ENCODE results near the gene ADAMTS16.

Gene ADAMTS16

GRCh38 chr5:5340206-5340729 lies 200.1 kb downstream of the ADAMTS16 start:
- DNase-seq (ENCODE audit: low read depth in 1 of 2, low spot score in 1 of 2) = no peak

DNA sequence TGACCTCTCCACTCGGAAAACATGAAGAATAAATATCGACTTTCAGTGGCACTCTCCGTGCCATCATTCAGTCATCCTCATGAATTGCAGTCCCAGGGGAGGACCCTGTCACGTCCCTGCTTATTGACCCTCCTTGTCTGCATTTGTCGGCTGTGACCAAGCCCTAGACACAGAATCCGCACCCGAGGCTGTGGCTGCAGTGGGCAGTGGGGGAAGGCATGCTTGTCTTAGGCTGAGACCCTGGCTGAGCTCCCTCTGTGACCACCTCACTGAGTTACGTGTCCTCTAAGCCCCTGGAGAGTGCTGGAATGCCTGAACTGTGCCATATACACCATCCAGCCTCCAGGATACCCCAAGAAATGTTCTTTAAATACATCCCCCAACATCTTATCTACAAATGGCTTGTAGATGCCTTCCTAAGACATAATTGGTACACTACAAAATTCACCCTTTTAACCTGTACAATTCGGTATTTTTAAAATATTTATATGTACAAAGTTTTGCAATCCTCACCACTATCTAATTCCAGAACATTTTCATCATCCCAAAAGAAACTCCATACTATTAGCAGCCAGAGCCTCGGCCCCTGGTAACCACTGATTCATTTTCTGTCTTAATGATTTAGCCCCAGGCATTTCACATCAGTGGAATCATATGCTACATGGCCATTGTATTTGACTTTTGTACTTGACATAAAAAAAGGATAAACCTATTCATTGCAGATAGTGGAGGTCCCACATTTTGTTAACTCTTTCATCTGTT lies 201.6 kb downstream of the ADAMTS16 start:
- DNase-seq (ENCODE audit: low read depth in 1 of 2, low spot score in 1 of 2) = no peak

GRCh38 chr5:5342784-5343183 lies 202.7 kb downstream of the ADAMTS16 start:
- DNase-seq (ENCODE audit: low read depth in 1 of 2, low spot score in 1 of 2) = no peak

- DNase-seq (ENCODE audit: low read depth in 1 of 2, low spot score in 1 of 2) = no peak
Measured at GRCh38 chr5:5343568-5343967, 203.4 kb downstream of the ADAMTS16 start.

GRCh38 chr5:5344051-5344571 lies 204.0 kb downstream of the ADAMTS16 start:
- no peak for DNase-seq (ENCODE audit: low read depth in 1 of 2, low spot score in 1 of 2)

GRCh38 chr5:5344606-5345005 lies 204.5 kb downstream of the ADAMTS16 start:
- no peak for DNase-seq (ENCODE audit: low read depth in 1 of 2, low spot score in 1 of 2)

GRCh38 chr5:5347442-5347841 lies 207.3 kb downstream of the ADAMTS16 start:
- no peak for DNase-seq (ENCODE audit: low read depth in 1 of 2, low spot score in 1 of 2)

DNA sequence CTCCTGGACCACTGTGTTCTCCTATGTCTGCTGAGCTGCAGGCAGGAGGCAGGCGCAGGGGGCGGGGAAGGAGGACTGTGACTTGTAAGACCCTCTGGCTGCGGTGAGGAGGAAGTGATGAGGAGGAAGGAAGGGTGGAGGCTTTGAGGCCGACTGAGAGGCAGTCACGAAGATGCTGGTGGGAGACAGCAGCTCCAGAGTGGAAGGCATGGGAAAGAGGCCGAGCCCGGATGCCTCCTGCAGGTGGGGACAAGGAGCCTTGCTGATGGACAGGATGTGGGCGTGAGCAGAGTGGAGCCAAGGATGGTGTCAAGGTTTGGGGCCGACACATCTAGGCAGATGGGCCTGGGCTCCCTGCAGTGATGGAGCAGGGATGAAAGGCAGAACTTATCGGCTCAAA lies 208.0 kb downstream of the ADAMTS16 start:
- no peak for DNase-seq (ENCODE audit: low read depth in 1 of 2, low spot score in 1 of 2)

- no peak for DNase-seq (ENCODE audit: low read depth in 1 of 2, low spot score in 1 of 2)
Measured at GRCh38 chr5:5348576-5348975, 208.4 kb downstream of the ADAMTS16 start.

- DNase-seq (ENCODE audit: low read depth in 1 of 2, low spot score in 1 of 2) = no peak
Measured at GRCh38 chr5:5350101-5350500, 210.0 kb downstream of the ADAMTS16 start.

DNA sequence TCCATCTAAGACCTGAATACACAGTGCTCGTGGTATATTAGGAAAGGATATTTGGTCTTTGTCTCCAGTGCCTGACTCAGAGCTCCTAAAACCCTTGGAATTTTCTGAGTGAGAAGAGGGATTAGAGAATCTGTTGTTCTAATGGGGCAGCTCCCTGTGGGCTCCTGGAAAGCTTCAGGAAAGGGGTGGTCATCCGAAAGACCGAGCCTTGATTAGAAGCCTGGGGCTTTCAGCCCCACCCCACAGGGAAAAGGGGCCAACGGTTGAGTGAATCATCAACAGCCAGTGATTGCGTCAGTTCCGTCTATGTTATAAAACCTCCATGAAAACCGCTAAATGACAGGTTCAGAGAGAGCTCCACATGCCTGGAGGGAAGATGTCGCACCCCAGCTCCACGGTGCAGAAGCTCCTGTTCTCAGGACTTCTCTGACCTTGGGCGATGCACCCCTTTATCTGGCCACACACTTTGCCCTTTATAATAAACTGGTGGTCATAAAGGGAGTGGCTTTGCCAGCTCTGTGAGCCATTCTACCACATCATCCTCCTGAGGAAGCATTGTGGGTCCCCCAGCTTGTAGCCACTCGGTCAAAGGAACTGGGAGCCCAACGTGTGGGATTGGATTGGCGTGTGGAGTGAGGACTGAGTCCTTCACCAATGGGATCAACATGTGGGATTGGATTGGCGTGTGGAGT lies 211.3 kb downstream of the ADAMTS16 start:
- DNase-seq (ENCODE audit: low read depth in 1 of 2, low spot score in 1 of 2) = no peak

- no peak for DNase-seq (ENCODE audit: low read depth in 1 of 2, low spot score in 1 of 2)
Measured at GRCh38 chr5:5352675-5353074, 212.5 kb downstream of the ADAMTS16 start.

DNA sequence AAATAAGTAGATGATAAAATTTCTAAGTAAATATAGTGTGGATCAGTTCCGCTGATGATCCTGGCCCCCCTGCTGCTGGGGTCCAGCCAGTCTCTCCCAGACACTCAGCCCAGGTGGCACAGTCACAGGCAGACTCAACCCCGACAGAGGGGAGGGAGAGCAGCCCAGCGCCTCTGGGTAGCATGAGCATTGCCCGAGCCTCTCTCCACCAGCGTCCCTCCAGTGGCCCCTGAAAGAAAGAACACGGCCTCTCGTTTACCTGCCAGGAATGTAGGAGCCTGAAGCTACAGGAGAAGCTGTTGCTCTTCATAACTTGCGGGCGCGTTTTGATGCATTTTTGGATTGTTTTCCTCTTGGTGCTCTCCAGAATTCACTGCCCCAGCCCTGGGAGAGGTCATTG lies 213.6 kb downstream of the ADAMTS16 start:
- DNase-seq (ENCODE audit: low read depth in 1 of 2, low spot score in 1 of 2) = no peak

DNA sequence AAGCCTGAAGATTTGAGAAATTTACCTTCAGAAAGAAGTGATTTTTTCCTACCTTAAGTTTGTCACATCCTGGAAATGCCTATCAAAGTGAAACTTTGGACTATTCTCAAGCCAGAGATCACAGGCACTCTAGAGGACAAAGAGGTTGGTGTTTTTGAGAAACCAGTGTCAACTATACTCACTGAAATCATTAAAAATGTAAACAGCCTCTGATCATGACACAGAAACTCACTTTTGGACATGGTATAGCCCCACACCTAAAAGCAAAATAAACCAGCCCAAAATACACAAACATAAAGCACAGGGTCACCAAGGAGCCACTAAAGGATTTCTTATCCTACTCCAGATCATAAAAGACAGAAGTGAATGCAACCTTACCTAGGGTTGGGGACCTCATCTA lies 216.6 kb downstream of the ADAMTS16 start:
- no peak for DNase-seq (ENCODE audit: low read depth in 1 of 2, low spot score in 1 of 2)

DNA sequence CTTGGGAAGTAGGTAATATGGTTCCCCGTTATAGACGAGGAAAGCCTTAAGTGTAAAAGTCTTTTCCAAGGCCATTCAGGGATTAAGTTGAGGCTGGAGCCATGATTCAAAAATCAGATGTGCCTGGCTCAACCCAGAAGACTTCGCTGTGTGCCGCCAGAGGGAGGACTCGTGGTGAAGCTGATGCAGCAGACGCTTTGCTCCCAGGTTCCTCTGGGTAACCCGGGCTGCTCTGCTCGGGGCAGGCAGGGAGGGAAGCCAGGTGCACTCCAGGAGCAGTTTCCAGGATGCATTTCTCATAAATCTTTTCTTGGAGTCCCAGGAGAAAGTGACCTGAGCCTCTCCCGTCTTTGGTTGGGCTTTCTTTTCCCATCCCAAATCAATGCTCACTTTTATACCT lies 219.5 kb downstream of the ADAMTS16 start:
- no peak for DNase-seq (ENCODE audit: low read depth in 1 of 2, low spot score in 1 of 2)

DNA sequence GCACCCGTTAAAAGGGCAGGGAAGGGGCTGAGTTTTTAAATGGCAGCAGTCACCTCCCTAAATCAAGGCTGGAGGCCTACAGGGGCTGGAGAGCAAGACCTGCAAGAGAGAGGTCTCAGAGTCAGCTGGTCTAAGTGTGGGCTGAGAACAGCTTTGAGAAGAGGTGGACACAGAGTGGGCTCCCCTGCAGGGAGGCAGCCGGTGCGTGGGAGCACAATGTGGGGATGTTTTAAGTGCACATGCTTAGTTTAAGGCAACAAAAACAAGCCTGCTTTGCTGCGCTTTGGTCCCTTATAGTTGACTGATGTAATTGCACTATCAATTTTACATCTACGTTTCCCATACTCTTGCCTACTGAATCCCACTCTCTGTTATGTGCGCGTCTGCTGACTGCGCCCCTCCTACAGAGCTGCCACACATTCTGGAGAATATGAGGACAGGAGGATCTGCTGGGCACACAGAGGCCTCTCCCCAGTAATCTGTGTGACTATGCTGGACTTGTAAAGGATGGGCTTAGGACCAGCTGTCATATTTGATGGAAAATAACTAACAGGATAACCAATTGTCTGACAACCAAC lies 220.3 kb downstream of the ADAMTS16 start:
- DNase-seq (ENCODE audit: low read depth in 1 of 2, low spot score in 1 of 2) = no peak

DNA sequence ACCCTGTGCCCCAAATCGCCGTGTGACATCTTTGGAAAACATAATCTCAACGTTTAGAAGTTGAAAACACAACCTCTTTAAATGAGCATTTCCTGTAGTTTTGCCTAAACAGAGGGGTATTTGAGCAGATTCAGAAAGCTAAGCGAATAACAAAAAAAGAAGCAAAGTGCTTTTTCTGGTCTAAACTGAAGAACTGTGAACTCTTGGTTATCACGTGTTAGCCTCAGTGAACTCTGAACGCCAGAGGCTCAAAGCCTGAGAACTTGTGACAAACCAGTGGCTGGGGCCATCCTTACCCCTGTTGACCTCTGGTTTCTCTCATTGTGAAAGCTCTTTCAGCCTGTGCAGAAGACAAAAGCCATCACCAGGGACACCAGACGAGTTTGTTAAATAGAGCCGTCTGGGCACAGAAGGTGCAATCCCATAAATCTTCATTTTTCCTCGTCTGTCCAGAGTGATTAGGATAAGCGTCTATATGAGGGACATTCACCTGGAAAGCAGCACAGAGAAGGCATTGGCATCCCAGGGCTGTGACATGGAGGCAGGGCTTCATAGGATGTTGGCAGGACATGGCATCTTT lies 220.9 kb downstream of the ADAMTS16 start:
- no peak for DNase-seq (ENCODE audit: low read depth in 1 of 2, low spot score in 1 of 2)

- no peak for DNase-seq (ENCODE audit: low read depth in 1 of 2, low spot score in 1 of 2)
Measured at GRCh38 chr5:5363045-5363444, 222.9 kb downstream of the ADAMTS16 start.

DNA sequence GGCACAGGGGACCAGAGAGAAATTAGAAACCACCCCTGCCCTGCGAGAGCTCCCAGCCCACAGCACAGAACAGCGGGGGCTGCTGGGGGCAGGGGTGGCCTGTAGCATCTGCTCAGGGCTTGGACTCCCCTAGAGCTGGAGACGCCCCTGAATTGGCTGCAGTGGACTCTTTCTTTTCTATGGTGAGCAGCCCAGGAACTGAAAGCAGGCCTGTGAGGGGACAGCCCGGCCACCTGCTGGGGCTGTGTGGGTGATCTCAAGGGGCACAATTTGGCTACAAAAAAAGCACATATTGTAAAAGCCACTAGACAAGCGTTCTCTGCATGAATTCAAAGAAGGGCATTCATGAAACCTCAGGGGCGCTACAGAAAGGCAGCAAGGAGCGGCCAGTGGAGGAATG lies 224.8 kb downstream of the ADAMTS16 start:
- no peak for DNase-seq (ENCODE audit: low read depth in 1 of 2, low spot score in 1 of 2)

DNA sequence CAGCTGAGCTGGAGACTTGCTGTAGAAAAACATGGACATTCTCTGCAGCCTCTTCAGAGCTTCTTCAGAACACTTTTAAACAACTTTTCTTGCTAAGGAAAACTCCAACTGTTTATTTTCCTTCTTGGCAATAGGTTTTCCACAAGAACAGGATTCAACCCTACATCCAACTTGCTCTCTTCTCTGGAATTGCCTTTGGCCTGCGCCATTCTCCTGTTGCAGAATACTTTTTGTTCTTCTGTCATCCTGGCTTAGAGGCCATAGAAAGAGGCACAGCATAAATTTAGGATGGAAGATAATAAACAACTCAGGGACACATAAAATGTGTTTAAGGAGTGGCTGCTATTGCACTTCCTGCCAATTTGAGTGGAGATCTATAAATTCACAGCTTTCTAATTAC lies 227.6 kb downstream of the ADAMTS16 start:
- DNase-seq (ENCODE audit: low read depth in 1 of 2, low spot score in 1 of 2) = no peak

GRCh38 chr5:5369051-5369605 lies 229.0 kb downstream of the ADAMTS16 start:
- no peak for DNase-seq (ENCODE audit: low read depth in 1 of 2, low spot score in 1 of 2)
